Esophagus (tissue), 2 donors: ENCODE measurements around the gene PTRH1. TPM values are rescaled to one million over a fixed set of nuclear protein-coding genes. Genes with fewer than 3 reads are reported as not detected.
"Not testable (repeated sequence)": the region's sequence is repeated elsewhere in the genome, so short reads cannot be mapped to it uniquely, and the experiment has no call there.

ENCODE experiments used
- H3K27ac ChIP-seq, 2 donors: one replicate each; pipeline ENCODE4 v1.5.1; 2013; ENCODE audit warnings: low read depth in 2 of 2, mild to moderate bottlenecking in 2 of 2, inconsistent platforms in 1 of 2, low read length in 1 of 2, moderate library complexity in 1 of 2
- H3K27me3 ChIP-seq, 2 donors: one replicate each; pipeline ENCODE4 v1.6.1; 2013; ENCODE audit warnings: low read length in 2 of 2, control low read depth in 1 of 2, mild to moderate bottlenecking in 1 of 2; ENCODE audit not compliant: insufficient read depth in 2 of 2, control insufficient read depth in 1 of 2
- H3K36me3 ChIP-seq, 2 donors: one replicate each; pipeline ENCODE4 v1.6.1; 2013; ENCODE audit warnings: low read length in 1 of 2; ENCODE audit not compliant: control insufficient read depth in 2 of 2, insufficient read depth in 2 of 2
- H3K4me1 ChIP-seq, 2 donors: one replicate each; pipeline ENCODE4 v1.6.1; 2013; ENCODE audit warnings: low read length in 1 of 2; ENCODE audit not compliant: control insufficient read depth in 2 of 2, insufficient read depth in 2 of 2
- H3K4me3 ChIP-seq, 2 donors: one replicate each; pipeline ENCODE4 v1.5.1; 2013; ENCODE audit warnings: low read length in 2 of 2, mild to moderate bottlenecking in 2 of 2, low read depth in 1 of 2, moderate library complexity in 1 of 2
- H3K9me3 ChIP-seq, 2 donors: one replicate each; pipeline ENCODE4 v1.6.1; 2013; ENCODE audit warnings: mild to moderate bottlenecking in 2 of 2, low read depth in 1 of 2, low read length in 1 of 2, moderate library complexity in 1 of 2; ENCODE audit not compliant: control insufficient read depth in 2 of 2, insufficient read depth in 1 of 2
- WGBS, 2 donors: extraction: QIAGEN DNeasy Blood & Tissue Kit; methylation state at CpG; one replicate each; pipeline ENCODE4 v1.1.7; 2013; 5-methylcytosine and 5-hydroxymethylcytosine counted together
- polyA plus RNA-seq, 2 donors: library from polyadenylated mRNA; stranded (reverse); fragments of 200-250 nt; gene quantifications; one replicate each; pipeline ENCODE4 v1.2.3, GENCODE V29; 2013
- donor health status: healthy with polysubstance abuse.
- donor health status: Bipolar disorder and iron deficiency.

Gene PTRH1, protein sequence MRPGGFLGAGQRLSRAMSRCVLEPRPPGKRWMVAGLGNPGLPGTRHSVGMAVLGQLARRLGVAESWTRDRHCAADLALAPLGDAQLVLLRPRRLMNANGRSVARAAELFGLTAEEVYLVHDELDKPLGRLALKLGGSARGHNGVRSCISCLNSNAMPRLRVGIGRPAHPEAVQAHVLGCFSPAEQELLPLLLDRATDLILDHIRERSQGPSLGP
- polyA plus RNA-seq: 10 to 100 TPM in 1 of 2 donors, 1 to 10 TPM in 1; 6.2 to 15.1 TPM

DNA sequence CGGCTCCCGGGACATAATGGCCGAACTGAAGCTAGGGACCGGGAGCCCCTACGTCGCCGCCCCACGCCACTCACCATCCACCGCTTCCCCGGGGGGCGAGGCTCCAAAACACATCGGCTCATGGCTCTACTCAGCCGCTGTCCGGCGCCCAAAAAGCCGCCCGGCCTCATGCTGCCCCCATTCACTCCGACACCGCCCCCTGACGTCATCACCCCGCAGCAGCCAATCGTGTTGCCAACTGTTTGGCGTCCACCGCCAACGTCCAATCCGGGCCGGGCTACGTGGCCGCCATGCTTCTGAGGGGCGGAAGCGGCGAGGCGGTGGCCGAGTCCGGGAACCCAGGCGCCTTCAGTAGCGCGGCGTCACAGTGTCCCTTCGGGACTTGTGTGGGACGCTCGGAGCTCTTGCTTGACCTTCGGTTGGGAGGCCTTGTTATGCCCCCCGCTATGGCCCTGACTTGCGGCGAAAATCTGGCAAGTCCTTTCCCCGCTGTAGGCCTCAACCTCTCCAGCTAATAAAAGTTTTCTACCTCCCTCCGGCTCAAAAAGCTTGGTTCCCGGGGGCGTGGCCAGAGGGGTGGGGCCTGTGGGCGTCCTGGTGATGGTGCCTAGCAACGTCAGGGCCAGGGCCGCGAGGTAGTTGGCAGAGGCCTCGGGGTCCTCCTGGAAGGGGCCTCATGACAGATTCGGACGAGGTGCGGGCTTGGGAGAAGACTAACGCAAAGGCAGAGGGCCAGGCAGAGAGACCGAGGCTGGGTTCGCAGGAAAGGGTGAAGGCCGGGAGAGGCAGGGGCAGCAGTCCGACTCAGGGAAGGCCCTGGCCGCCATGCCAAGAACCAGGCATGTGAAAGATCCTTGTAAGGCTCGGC, at the start of gene PTRH1, which contains the start of gene TTC16:
PTRH1 (minus strand) TSS at position 194 of the 868 bp plus-strand sequence; CDS start at position 170, 24 bp downstream.
TTC16 (plus strand) TSS at position 610 of the 868 bp plus-strand sequence; CDS start at position 677, 67 bp downstream.
- Histone ChIP-seq H3K9me3 (no peaks in the 10 kb centered on the region), H3K4me1 (peaks cover 0 to 10% of the 10 kb centered on the region in 2 donors), H3K4me3 (peak within 1 kb of the TSS; percentile 69 to 75), H3K27ac (peak within 1 kb of the TSS; percentile 71 to 87), H3K36me3 (no peaks in the 10 kb centered on the region), H3K27me3 (no peaks in the 10 kb centered on the region)
- WGBS, 2 donors: 4% methylated on average over 61 to 65 of the region's 65 CpGs

DNA sequence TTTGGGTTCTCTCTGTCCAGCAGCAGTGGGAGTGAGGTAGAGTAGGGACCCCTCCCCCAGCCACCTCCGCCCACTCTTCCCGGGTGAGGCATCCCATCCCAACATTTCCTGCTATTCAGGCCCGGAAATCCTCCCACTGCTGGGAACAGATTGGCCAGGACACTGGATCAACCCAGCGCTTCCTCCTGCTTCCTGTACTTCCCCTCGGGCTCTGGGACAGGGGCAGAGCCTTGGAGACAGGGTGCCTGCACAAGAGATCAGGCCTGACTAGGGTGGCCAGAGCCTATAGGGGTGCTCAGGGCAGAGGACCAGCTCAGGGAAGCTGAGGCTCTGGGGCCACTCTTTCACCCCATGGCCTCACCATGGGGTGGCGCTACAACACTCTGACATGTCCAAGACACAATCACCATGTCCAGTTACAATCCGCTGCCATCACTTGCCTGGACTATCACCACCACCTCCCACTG, 48.5 kb upstream of the PTRH1 start:
- 46 to 57% methylated on average over 7 of the region's 7 CpGs for WGBS, 2 donors

DNA sequence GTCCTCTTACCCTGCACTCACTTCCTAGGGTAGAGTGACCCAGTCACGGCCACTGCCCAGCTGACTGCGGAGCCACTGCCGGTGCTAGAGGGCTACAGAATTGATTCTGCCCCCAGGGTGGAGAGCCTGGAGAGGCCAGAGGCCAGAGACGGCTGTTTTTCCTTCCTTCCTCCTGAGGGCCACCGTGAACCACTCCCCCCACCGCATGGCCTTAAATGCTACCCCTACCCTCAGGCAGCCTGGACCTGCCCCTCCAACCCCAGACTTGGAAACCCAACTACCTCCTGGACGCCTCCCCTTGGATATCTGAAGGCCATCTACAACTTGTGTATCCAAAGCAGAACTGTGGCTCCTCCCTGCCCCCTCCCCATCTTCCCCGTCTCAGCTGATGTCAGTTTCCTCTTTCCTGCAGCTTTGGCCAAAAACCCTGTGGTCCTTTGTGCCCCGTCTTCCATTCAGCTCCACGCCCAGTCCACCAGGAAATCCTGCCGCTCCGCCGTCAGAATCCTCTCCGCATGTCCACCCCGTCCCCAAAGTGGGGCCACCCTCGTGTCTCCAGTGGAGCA, 46.7 kb upstream of the PTRH1 start:
- Histone ChIP-seq H3K4me3 (no peak overlapping the region), H3K36me3 (no peaks in the 10 kb centered on the region), H3K27ac (peak overlapping the region; percentile 63 to 70), H3K9me3 (no peaks in the 10 kb centered on the region), H3K27me3 (no peaks in the 10 kb centered on the region), H3K4me1 (no peaks in the 10 kb centered on the region)
- 46 to 55% methylated on average over 16 of the region's 16 CpGs for WGBS, 2 donors

More for the DNA sequence above, 48.5 kb upstream of the PTRH1 start:
- H3K4me1 ChIP-seq: no peaks in the 10 kb centered on the region
- H3K27ac ChIP-seq: peak overlapping the region; percentile 27 to 35
- no peak overlapping the region for H3K4me3 ChIP-seq
- no peaks in the 10 kb centered on the region for H3K27me3 ChIP-seq
- no peaks in the 10 kb centered on the region for H3K36me3 ChIP-seq
- no peaks in the 10 kb centered on the region for H3K9me3 ChIP-seq

DNA sequence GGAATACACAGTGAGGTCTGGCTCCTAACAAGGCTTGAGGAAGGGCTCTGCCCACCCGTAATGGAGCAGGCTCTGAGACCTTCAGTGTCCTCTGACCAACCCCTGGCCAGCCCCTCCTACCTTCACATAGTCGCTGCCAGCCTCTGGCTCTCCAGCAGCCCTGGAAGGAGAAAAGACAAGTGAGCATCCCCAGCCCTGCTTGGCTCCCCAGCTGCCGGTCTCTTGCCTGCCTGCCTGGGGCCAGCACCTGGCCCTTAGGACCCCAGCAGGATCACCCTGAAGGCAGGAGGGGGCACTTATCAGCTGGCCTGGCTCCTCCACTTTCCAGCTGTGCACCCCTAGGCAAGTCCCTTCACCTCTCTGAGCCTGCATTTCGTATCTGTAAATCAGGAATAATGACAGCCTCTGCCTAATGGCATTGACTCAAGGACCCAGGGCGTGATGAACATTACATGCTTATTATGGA, 46.1 kb upstream of the PTRH1 start:
- H3K27ac ChIP-seq: peak overlapping the region; percentile 11 to 63
- H3K9me3 ChIP-seq: no peaks in the 10 kb centered on the region
- H3K36me3 ChIP-seq: no peaks in the 10 kb centered on the region
- no peaks in the 10 kb centered on the region for H3K27me3 ChIP-seq
- no peak overlapping the region for H3K4me3 ChIP-seq
- H3K4me1 ChIP-seq: no peaks in the 10 kb centered on the region
- WGBS, 2 donors: 60 to 73% methylated on average over 5 of the region's 5 CpGs

DNA sequence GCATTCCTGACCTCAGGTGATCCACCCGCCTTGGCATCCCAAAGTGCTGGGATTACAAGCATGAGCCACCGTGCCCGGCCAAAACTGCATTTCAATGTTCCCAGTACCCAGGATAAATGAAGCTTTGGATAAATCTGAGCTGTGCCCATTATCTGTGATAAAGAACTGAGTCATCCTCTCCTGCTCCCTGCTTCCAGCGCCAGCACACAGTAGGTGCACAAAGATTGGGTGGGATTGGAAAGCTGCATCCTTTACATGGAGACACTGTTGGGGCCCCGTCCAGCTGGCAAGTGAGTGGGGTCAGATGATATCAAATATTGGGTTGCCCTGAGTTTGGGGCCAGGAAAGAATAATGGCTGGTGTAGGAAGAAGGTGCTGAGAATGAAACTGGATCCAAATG, 45.6 kb upstream of the PTRH1 start:
- Histone ChIP-seq H3K27me3 (no peaks in the 10 kb centered on the region), H3K36me3 (no peaks in the 10 kb centered on the region), H3K4me3 (no peak overlapping the region), H3K4me1 (no peaks in the 10 kb centered on the region), H3K9me3 (no peaks in the 10 kb centered on the region), H3K27ac (no peak overlapping the region)
- WGBS, 2 donors: 78 to 82% methylated on average over 5 of the region's 5 CpGs

DNA sequence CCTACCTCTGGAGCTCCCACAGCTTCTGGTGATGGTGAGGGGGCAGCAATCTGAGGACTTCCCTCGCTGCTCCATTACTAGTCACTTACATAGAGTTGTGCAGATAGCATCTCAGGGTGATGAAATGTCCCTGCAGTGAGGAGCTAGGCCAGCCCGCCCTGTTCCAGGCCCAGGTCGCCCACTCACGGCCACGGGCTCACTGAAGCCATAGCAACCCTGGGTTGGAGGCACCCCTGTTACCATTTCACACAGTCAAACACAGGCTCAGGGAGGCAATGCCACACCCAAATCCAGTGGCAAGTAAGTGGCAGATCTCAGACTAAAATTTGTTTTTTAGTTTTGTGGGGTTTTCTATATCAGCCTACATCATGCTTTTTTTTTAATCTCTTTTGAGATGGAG, 43.4 kb upstream of the PTRH1 start:
- Histone ChIP-seq H3K4me3 (no peak overlapping the region), H3K36me3 (no peaks in the 10 kb centered on the region), H3K27ac (no peak overlapping the region), H3K27me3 (no peaks in the 10 kb centered on the region), H3K4me1 (peaks cover 0 to 3% of the 10 kb centered on the region in 2 donors), H3K9me3 (no peaks in the 10 kb centered on the region)
- WGBS, 2 donors: 78 to 85% methylated on average over 5 of the region's 5 CpGs

DNA sequence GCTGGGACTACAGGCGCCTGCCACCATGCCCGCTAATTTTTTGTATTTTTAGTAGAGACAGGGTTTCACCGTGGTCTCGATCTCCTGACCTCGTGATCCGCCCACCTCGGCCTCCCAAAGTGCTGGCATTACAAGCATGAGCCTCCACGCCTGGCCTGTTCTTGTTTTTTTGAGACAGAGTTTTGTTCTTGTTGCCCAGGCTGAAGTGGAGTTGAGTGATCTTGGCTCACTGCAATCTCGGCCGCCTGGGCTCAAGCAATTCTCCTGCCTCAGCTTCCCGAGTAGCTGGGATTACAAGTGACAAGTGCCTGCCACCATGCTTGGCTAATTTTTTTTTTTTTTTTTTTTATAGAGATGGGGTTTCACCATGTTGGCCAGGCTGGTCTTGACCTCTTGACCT, 41.3 kb upstream of the PTRH1 start:
- H3K4me3 ChIP-seq, H3K27ac ChIP-seq, H3K27me3 ChIP-seq, H3K4me1 ChIP-seq, H3K9me3 ChIP-seq, H3K36me3 ChIP-seq: not testable (repeated sequence)
- 85 to 86% methylated on average over 11 of the region's 11 CpGs for WGBS, 2 donors

DNA sequence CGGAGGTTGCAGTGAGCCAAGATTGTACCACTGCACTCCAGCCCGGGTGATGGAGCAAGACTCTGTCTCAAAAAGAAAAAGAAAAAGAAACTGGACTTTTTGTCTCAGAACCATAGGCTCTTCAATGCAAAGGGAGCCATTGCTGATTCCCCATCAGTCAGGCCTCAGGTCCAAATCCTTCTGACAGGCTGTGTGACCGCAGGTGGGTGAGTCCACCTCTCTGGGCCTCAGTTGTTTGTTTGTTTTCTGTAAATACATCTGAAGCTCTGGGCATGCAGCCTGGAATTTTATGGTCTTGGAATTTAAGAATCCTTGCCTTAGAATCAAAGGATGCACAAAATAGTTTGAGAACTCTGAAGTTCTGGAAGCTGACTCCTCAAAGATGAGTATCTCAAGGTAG, 40.8 kb upstream of the PTRH1 start:
- no peak overlapping the region for H3K27ac ChIP-seq
- 92 to 94% methylated on average over 3 of the region's 3 CpGs for WGBS, 2 donors

More for the DNA sequence above, 40.8 kb upstream of the PTRH1 start:
- Histone ChIP-seq H3K36me3 (no peaks in the 10 kb centered on the region), H3K27me3 (no peaks in the 10 kb centered on the region), H3K9me3 (no peaks in the 10 kb centered on the region), H3K4me1 (peaks cover 3% of the 10 kb centered on the region in 2 donors), H3K4me3 (no peak overlapping the region)
